ENCODE results near the gene SLC9A9.
"Not testable (repeated sequence)": the region's sequence is repeated elsewhere in the genome, so short reads cannot be mapped to it uniquely, and the experiment has no call there.

SLC9A9 gene

GRCh38 chr3:143306407-143306806, 541.9 kb downstream of the SLC9A9 start:
- DNase-seq: peak; percentile 27

DNA sequence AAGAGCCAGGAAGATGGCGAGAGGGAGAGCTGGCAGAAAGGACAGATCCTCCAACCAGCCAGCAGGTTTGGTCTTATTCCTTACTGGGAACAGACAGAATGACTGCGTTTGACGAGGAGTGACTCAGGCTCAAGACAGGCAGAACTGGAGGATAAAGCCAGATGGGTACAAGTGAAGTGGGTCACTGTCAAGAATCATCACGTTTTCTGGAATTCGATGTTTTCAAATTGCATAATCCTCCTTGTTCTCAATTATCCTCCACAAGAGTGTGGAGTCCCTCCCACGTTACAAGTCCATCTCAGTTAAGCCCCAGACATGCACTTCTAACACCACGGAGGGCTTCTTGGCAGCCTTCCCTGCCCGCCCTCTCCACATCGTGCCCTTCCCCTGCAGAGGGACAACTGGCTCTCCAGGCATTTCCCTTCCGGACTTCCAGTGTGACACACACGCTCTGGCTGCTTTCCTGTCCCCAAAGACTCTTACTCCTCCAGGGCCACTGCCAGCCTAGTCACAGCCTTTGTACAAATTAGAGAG, 545.6 kb downstream of the SLC9A9 start:
- peak; percentile 44 for DNase-seq

DNA sequence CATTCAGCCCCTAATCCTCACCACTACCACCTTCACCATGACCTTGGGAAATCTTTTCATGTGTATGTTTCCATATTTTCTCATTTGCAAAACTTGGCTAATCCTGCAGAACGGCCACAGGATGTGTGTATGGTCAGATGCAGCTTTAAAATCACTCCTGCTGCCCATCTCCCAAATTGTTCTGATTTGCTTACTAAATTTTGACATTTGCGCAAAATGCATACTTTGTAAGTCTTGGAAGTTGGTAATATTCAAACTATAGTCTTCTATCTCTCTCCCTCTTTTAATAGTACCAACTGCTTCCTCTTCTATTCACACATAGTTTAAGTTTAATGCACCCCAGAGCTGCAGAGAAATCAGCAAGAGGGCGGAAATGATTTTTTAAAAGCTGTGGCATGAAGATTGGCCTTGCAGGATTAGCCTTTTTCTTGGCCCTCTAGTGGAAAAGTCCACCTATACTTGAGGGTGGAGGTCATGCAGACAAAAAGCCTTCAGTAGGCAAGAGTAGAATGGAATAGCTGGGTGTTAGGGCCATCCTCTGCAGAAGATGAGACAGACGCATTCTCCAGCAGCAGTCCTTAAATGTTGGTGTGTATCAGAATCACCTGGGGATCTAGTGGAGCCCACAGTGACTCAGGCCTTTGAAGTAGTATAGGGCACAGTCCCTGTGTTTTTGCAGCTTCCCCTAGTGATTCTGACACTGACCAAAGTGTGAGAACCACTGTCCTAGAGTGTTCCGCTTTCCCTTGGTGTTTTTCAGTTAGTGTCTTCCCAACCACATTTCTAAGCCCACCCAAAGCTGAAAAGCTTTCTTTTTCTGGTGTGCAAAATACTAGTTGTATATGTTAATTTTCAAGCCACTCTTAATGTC, 547.0 kb downstream of the SLC9A9 start:
- no peak for DNase-seq

GRCh38 chr3:143298886-143299535, 549.3 kb downstream of the SLC9A9 start:
- DNase-seq: no peak

GRCh38 chr3:143298380-143298779, 549.9 kb downstream of the SLC9A9 start:
- DNase-seq: no peak

DNA sequence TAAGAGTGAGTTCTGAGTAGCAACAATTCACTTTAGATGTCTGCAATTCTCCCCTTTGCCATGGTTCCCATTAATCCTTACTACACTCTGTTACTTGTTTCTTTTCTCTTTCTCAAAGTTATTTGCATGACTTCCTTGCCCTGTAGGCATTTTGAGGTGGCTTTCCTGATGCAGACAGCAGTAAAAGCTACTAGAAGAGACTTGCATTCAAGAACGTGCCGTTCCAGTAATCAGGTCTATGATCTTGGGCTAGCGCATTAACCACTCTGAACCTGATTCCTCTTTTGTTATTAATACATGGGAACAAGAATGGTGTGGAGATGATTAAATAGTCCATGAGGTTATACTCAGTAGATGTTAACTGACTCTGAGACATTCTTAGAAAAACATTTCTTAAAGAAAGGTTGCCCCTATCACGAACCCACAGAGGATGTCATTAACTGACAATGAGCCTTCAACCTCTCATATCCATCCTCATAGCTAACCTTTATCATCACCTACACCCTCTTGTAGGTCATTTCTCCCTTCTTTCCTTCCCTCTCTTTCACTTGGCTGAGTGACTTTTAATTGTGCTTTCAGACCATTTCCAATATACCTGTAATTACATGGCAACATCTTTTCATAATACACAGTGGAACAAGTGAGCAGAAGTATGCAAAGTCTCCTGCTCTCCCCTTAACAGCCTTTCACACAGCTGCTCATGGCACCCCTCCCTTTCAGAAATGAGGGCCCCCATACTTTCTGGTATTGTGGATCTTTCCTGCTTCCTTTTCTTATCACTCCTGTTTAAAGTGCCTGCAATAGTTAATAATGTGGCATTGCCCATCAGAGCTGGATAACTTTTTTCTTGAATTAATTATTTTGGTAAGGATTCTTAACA, 552.8 kb downstream of the SLC9A9 start:
- DNase-seq: no peak

DNA sequence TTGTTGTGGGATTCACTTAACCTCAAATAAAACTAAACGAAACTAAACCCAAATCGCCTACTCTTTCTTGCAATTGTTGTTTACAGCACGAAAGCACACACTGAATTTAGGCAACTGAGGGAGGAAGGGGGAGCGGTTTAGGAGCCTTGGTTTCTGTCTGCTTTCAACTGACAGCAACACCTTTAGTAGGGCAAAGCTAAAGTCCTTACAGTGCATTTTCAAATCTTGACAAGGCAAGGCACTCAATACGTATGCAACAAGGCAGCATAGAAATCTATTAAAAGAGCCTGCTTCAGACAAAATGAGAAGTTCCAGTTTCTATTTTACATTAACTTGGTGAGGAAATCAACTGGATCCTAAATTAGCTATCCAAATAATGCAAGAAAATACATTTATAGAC, 554.1 kb downstream of the SLC9A9 start:
- DNase-seq: no peak

GRCh38 chr3:143291836-143292447, 556.3 kb downstream of the SLC9A9 start:
- no peak for DNase-seq

- no peak for DNase-seq
Observed at GRCh38 chr3:143288944-143289343, 559.3 kb downstream of the SLC9A9 start.

GRCh38 chr3:143287403-143287802, 560.9 kb downstream of the SLC9A9 start:
- no peak for DNase-seq

DNA sequence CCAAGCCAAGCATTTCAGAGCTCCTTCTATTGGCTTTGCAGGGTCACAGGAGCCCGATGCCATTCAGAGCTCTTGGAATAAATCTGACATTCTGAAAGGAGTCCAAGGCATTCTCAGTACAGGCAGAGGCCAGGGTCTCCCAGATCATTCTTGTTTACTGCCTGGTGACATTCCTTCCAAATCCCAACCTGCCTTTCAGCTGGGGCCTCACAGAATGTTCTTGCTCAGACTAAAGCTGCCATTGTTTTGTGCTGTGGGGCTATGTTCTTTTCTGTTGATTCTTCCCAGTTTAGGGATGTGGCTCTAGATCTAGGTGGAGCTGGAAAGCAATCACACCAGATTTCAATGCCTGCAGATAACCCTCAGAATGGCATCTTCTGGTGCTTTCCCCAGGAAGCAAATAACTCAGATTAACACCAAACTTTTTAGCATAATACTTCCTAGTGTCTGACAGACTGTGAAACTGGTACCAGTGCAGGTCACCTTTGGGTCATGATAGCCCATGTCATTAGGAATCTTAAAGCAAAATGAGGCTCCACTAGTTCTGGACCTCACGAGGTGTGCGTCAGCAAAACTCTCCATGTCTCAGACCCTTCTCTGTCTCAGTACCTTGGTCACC, 561.8 kb downstream of the SLC9A9 start:
- DNase-seq: no peak

GRCh38 chr3:143283432-143284128, 564.7 kb downstream of the SLC9A9 start:
- no peak for DNase-seq

DNA sequence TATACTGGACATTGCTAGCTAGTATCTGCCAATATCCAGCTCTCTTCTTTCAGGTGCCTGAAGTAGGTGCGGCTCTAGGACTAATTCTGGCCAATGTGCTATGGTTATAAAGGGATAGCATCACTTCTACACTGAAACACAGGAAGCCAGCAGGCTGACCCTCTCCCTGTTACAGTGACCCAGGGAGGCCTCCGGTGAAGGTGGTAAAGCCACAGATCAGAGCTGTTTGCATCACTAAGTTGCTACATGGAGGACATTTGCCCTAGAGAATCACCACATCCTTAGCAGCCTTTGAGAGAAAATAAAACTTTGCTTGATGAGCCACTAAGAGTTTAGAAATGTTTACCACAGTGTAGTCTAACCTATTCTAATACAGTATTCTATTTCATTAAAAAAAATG, 567.3 kb downstream of the SLC9A9 start:
- DNase-seq: no peak

DNA sequence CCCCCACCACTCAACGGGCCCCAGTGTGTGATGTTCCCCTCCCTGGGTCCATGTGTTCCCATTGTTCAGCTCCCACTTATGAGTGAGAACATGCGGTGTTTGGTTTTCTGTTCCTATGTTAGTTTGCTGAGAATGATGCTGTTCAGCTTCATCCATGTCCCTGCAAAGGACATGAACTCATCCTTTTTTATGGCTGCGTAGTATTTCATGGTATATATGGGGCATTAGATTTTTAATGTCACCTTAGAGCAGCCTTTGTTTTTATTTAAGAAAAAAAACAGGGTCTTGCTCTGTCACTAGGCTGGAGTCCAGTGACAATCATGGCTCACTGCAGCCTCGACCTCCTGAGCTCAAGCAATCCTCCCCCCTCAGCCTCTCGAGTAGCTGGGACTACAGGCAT, 568.7 kb downstream of the SLC9A9 start:
- DNase-seq: not testable (repeated sequence)

GRCh38 chr3:143278721-143279120, 569.5 kb downstream of the SLC9A9 start:
- DNase-seq: no peak

GRCh38 chr3:143277531-143277930, 570.7 kb downstream of the SLC9A9 start:
- DNase-seq: no peak

DNA sequence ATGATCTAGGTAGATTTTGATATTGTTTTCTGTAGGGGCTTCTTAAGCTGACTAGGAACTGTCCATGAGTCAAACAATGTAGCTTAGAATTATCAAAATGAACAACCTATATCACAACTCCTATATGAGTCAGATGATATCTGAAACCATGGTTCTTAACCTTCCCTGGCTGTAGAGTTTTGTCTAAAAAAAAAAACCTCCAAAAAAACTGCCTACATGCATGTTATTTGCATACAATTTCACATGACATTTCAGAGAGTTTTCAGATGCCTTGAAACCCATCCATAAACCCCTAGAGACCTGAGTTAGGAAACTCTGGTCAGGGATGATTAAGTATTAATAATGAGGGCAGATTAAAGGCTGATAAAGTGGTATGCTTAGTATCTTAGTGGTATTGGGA, 571.7 kb downstream of the SLC9A9 start:
- DNase-seq: no peak

DNA sequence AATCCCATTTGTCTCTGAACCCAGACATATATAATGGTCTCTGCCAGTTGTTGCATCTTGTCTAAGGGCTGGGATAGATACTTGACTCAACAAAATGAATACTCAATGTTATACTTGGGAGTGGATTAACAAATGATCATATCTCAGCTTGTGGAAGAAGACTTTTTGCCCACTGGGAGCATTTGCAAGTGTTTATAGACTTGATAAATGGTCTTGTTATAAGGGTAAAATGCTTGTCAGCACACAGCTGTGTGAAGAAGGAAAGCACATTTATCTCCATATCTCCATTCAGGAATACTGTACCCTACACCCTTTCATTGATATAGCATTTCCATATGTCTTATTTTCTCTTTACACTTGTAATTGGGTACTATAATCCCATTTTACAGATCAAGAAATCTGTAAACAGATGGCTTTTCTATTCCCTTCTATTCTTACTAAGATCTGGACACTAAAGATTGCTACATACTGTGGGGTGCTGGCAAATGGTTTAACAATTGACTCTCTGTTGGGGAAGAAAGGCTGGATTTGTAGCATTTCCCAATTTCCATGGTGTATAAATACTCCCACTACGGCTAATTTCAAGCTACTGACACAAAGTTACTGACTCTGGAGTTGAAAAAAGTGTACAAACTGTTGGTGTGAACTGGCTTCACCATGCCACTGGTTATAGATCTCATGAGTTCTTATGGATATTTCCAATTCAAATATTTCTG, 574.1 kb downstream of the SLC9A9 start:
- no peak for DNase-seq

- no peak for DNase-seq
Observed at GRCh38 chr3:143271136-143271535, 577.1 kb downstream of the SLC9A9 start.

GRCh38 chr3:143269741-143270140, 578.5 kb downstream of the SLC9A9 start:
- DNase-seq: no peak

- no peak for DNase-seq
Observed at GRCh38 chr3:143267989-143268388, 580.3 kb downstream of the SLC9A9 start.
